COR-L47 (cell line): ENCODE data around the gene PAQR4.

Source experiments
- DNase-seq: peaks from one replicate; lab custom pipeline; 2025; lab: John Stamatoyannopoulos, UW

Gene PAQR4

GRCh38 chr16:3022208-3022683, 53.1 kb downstream of the PAQR4 start:
- DNase-seq, result no peak

GRCh38 chr16:3022684-3023414, 53.7 kb downstream of the PAQR4 start:
- no peak for DNase-seq
